GM19372 (cell line): ENCODE measurements around the gene IL20RB.

Source experiments
- ATAC-seq: cut with Tn5 transposase; IDR thresholded peaks from one replicate; pipeline ENCODE4 v1.9.1; 2021; ENCODE audit warnings: mild to moderate bottlenecking, low read depth, moderate library complexity; ENCODE audit not compliant: unreplicated experiment

Gene IL20RB

GRCh38 chr3:137024348-137024747 is 66.6 kb downstream of the IL20RB start:
- ATAC-seq = no peak

DNA sequence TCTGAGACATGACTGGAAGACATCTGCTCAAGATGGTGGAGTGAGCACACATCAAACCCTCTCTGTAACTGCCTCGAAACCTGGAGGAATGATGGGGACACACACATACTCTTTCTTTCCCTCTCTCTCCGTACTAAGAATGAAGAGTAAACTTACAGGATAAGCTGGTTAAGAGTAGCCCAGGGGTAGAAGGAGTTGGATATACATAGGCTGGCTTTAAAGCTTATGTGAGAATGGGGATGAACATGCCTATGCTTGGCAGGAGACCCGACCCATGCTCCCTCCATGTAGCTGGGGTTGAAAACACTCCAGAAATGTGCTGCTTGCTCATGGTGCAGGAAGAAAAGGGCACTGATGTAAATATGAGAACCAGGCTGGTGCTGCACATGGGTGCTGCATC is 68.9 kb downstream of the IL20RB start:
- ATAC-seq = no peak

- peak; percentile 85 for ATAC-seq
Measured at GRCh38 chr3:137032465-137033120, 74.8 kb downstream of the IL20RB start.

- no peak for ATAC-seq
Measured at GRCh38 chr3:137035631-137036030, 77.8 kb downstream of the IL20RB start.

- ATAC-seq = no peak
Measured at GRCh38 chr3:137039570-137039969, 81.8 kb downstream of the IL20RB start.

DNA sequence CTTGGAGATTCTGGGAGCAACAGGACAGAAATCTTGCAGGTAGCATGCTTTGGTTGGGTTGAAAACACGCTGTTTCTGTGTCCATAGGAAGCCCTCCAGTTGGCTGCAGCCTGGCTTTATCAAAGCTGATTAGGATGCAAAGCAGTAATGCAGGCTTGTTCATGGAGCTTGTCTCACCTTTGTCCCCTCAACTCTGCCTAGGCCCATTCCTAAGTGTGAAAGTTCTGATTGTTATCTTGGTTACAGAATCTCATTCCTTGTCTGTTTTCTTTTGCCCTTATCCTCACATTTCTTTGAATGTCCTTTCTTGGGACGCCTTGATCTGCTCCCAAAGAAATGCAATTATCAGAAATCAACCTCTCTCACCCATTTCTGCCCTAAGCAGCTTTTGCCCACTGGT is 83.5 kb downstream of the IL20RB start:
- no peak for ATAC-seq

GRCh38 chr3:137041686-137042085 is 83.9 kb downstream of the IL20RB start:
- ATAC-seq = no peak

- ATAC-seq = no peak
Measured at GRCh38 chr3:137046747-137047146, 89.0 kb downstream of the IL20RB start.

- no peak for ATAC-seq
Measured at GRCh38 chr3:137047240-137047639, 89.5 kb downstream of the IL20RB start.

DNA sequence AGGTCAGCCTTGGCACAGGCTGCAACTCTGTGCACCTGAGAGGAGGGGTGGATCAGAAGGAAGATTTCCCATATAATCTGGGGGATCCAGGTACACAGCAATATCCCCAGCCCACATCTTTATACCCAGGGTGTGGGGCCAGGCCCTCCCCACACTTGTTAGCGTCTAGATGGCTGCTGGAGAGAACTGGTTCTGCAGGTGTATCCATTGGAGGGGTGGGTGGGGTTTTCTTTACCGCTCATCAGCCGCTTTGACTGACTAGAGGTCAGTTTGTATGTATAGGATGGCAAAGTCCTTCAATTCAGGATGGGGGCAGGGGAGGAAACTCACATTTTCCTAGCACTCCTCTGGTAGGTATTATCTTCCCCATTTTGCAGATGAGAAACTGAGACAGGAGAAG is 92.5 kb downstream of the IL20RB start:
- no peak for ATAC-seq

DNA sequence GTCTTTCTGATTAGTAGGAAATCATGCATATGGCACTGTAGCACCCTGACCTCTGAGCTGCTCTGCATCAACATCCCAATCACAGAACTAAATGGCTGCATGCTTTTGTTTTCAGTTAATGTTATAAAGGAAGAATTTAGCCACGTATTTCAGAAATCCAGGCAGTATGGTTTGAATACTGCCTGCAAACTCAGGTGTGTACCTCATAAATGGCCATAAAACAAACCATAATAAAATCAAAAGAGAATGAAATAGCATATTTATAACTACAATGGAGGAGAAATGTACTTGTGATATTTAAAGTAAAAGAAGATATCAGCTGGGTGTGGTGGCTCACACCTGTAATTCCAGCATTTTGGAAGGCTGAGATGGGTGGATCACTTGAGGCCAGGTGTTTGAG is 94.5 kb downstream of the IL20RB start:
- ATAC-seq = no peak
